RWPE2 (cell line): Measurements from ENCODE around the gene TBCC.

Experiments used
- ATAC-seq: fragments of 200-7000 bp; cut with Tn5 transposase; 3 replicates; pipeline ENCODE4 v1.9.1; 2021; ENCODE audit warnings: low read depth
- DNase-seq: peaks from one replicate; pipeline ENCODE4 v3.0.0-alpha.2; 2020; ENCODE audit warnings: low spot score
- H3K27ac ChIP-seq: fragments of 450-650 bp; 2 replicates; pipeline ENCODE4 v1.5.1; 2017; ENCODE audit warnings: mild to moderate bottlenecking; ENCODE audit not compliant: poor library complexity, severe bottlenecking
- H3K27me3 ChIP-seq: fragments of 250-450 bp; sonication (Bioruptor Pico); 2 replicates; pipeline ENCODE4 v1.5.1; 2021; ENCODE audit warnings: mild to moderate bottlenecking, moderate library complexity; ENCODE audit not compliant: insufficient read depth, poor library complexity, severe bottlenecking
- H3K36me3 ChIP-seq: fragments of 250-450 bp; sonication (Bioruptor Pico); 2 replicates; pipeline ENCODE4 v1.5.1; 2020; ENCODE audit warnings: low read depth, mild to moderate bottlenecking, moderate library complexity
- H3K4me1 ChIP-seq: fragments of 250-450 bp; sonication (Bioruptor Pico); 2 replicates; pipeline ENCODE4 v1.5.1; 2021; ENCODE audit warnings: mild to moderate bottlenecking, moderate library complexity; ENCODE audit not compliant: insufficient read depth, poor library complexity, severe bottlenecking
- H3K4me3 ChIP-seq: fragments of 250-450 bp; sonication (Bioruptor Pico); 2 replicates; pipeline ENCODE4 v1.5.1; 2021; ENCODE audit warnings: mild to moderate bottlenecking, moderate library complexity; ENCODE audit not compliant: severe bottlenecking
- H3K9me3 ChIP-seq: fragments of 250-450 bp; sonication (Bioruptor Pico); 2 replicates; pipeline ENCODE4 v1.5.1; 2021; ENCODE audit warnings: mild to moderate bottlenecking, moderate library complexity; ENCODE audit not compliant: severe bottlenecking
- CTCF ChIP-seq: fragments of 450-650 bp; IDR thresholded peaks from one replicate; pipeline ENCODE4 v1.5.1; 2017; ENCODE audit warnings: mild to moderate bottlenecking, moderate library complexity; ENCODE audit not compliant: poor library complexity, severe bottlenecking

Gene TBCC

GRCh38 chr6:42758756-42759430 lies 13.0 kb upstream of the TBCC start:
- no peak overlapping the region for H3K4me3 ChIP-seq
- no peaks in the 10 kb centered on the region for H3K27me3 ChIP-seq
- no peak for ATAC-seq
- no peaks in the 10 kb centered on the region for H3K36me3 ChIP-seq
- no peaks in the 10 kb centered on the region for H3K9me3 ChIP-seq
- H3K4me1 ChIP-seq = no peaks in the 10 kb centered on the region
- no peak for DNase-seq
- H3K27ac ChIP-seq = no peak overlapping the region
- no peak for TF ChIP-seq CTCF

GRCh38 chr6:42756722-42757121 lies 10.8 kb upstream of the TBCC start:
- H3K27me3 ChIP-seq = no peaks in the 10 kb centered on the region
- no peak overlapping the region for H3K27ac ChIP-seq
- no peaks in the 10 kb centered on the region for H3K4me1 ChIP-seq
- DNase-seq (no peak), ATAC-seq (no peak)
- no peak for TF ChIP-seq CTCF
- H3K36me3 ChIP-seq = no peaks in the 10 kb centered on the region
- no peaks in the 10 kb centered on the region for H3K9me3 ChIP-seq
- H3K4me3 ChIP-seq = no peak overlapping the region

DNA sequence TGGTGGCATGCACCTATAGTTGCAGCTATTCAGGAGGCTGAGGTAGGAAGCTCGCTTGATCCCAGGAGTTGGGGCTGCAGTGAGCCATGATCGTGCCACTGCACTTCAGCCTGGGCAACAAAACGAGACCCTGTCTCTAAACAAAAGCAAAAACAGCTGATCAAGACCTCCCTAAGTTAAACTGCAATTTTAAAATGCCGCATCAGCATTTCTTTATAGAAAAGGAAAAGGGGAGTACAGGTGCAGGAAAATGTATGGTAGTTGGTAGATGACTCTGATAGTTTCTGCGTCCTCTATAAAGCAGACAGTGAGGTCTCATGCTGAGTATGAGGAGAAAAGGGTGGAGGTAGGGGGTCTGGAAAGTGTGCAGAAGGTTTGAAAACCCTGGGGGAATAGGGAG lies 8.9 kb upstream of the TBCC start:
- no peak for TF ChIP-seq CTCF
- DNase-seq = no peak
- no peak overlapping the region for H3K27ac ChIP-seq
- ATAC-seq = no peak
- no peaks in the 10 kb centered on the region for H3K36me3 ChIP-seq
- H3K9me3 ChIP-seq = no peaks in the 10 kb centered on the region
- no peak overlapping the region for H3K4me3 ChIP-seq
- no peaks in the 10 kb centered on the region for H3K4me1 ChIP-seq
- H3K27me3 ChIP-seq = no peaks in the 10 kb centered on the region

DNA sequence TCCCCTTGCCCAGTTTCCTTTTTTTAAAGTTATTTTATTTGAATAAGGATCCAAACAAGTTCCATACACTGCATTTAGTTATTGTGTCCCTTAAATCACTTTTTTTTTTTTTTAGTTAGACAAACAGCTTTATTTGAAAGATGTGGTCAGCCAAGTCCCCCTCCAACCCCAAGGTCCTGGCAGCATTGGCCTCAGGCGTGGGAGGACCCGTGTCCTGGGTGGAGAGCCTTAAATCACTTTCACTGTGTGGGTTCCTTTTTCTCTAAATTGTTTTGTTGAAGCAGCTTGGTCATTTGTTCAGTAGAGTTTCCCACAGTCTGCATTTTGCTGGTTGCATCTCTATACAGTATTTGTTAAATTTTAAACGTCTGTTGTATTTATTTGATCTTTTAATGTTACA lies 5.2 kb upstream of the TBCC start:
- Histone ChIP-seq H3K27ac (no peak overlapping the region), H3K4me3 (no peak overlapping the region), H3K27me3 (no peaks in the 10 kb centered on the region), H3K9me3 (no peaks in the 10 kb centered on the region), H3K36me3 (no peaks in the 10 kb centered on the region), H3K4me1 (peaks cover 5% of the 10 kb centered on the region)
- TF ChIP-seq CTCF = no peak
- no peak for ATAC-seq
- DNase-seq = no peak

DNA sequence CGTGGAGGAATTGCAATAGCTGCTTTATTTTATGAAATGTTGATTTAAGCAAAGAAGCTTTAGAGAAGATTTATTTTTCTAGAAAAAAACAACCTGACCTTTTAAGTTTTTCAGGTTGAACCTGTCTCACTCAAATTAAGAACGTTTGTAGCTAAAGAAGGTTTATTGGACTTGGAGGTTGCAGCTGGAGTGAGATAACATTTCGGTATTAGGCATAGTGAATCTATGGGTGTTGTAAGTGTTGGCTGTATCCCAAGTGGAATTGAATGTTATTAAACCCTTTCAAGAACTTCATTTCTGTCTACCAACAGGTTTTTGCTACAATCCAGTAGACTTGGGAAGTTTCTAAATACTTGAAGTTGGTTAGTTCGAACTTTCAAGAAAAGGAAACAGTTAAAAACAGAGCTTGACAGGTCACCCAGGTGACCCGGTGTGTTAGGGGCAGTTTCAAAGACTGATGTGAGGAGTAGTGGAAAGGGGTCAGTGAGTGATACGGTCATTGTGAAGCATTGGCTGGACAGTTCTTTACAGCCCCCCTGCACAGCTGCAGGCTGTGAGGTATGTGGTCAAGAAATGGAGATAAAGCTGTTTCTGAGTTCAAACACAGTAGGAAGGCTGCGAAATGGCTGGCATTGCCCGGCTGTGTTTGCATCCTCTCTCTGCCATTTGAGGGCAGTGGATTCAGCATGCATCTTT lies 2.4 kb upstream of the TBCC start:
- H3K4me3 ChIP-seq = no peak overlapping the region

More for the DNA sequence above, 2.4 kb upstream of the TBCC start:
- Histone ChIP-seq H3K36me3 (no peaks in the 10 kb centered on the region), H3K27ac (peak overlapping the region; percentile 94), H3K27me3 (no peaks in the 10 kb centered on the region), H3K9me3 (no peaks in the 10 kb centered on the region), H3K4me1 (peaks cover 11% of the 10 kb centered on the region)
- no peak for DNase-seq
- TF ChIP-seq CTCF = no peak
- ATAC-seq = no peak
